Osteoblast (primary cell): Measurements from ENCODE around the gene ZC3H11A. TPM values are rescaled to one million over a fixed set of nuclear protein-coding genes. Genes with fewer than 3 reads are reported as not detected.
"Not testable (repeated sequence)": the region's sequence is repeated elsewhere in the genome, so short reads cannot be mapped to it uniquely, and the experiment has no call there.

Experiments
- DNase-seq: peaks from one replicate; pipeline ENCODE4 v3.0.0; 2011; ENCODE audit warnings: low spot score, mixed read lengths; ENCODE audit not compliant: insufficient read length; ENCODE audit errors: missing footprints
- H2AFZ ChIP-seq: 2 replicates; pipeline ENCODE4 v1.6.0; 2011; ENCODE audit warnings: mild to moderate bottlenecking, low read length
- H3K27ac ChIP-seq: 2 replicates; pipeline ENCODE4 v1.5.1; 2011; ENCODE audit warnings: mild to moderate bottlenecking, low read depth, low read length, moderate library complexity
- H3K27me3 ChIP-seq: 2 replicates; pipeline ENCODE4 v1.6.0; 2012; ENCODE audit warnings: mild to moderate bottlenecking, control low read depth, inconsistent platforms, low read length, moderate library complexity; ENCODE audit not compliant: insufficient read depth
- H3K36me3 ChIP-seq: 2 replicates; pipeline ENCODE4 v1.5.1; 2011; ENCODE audit warnings: mild to moderate bottlenecking, low read length, control low read depth, moderate library complexity; ENCODE audit not compliant: insufficient read depth
- H3K4me1 ChIP-seq: 2 replicates; pipeline ENCODE4 v1.5.1; 2011; ENCODE audit warnings: mild to moderate bottlenecking, low read length, control low read depth, moderate library complexity; ENCODE audit not compliant: insufficient read depth
- H3K4me2 ChIP-seq: 2 replicates; pipeline ENCODE4 v1.6.0; 2011; ENCODE audit warnings: mild to moderate bottlenecking, low read length; ENCODE audit not compliant: insufficient read depth
- H3K4me3 ChIP-seq: fragments of 200-600 bp; sonication (generic); 3 replicates; pipeline ENCODE4 v1.5.1; 2012; ENCODE audit warnings: mild to moderate bottlenecking, low read length, inconsistent platforms; ENCODE audit not compliant: insufficient read depth
- H3K79me2 ChIP-seq: 2 replicates; pipeline ENCODE4 v1.6.0; 2012; ENCODE audit warnings: mild to moderate bottlenecking, low read length, control low read depth, inconsistent platforms; ENCODE audit not compliant: insufficient read depth
- H3K9me3 ChIP-seq: 2 replicates; pipeline ENCODE4 v1.5.1; 2011; ENCODE audit warnings: low read depth, low read length, control low read depth
- H4K20me1 ChIP-seq: 2 replicates; pipeline ENCODE4 v1.6.0; 2012; ENCODE audit warnings: mild to moderate bottlenecking, low read length, control low read depth; ENCODE audit not compliant: insufficient read depth
- CTCF ChIP-seq: IDR thresholded peaks from 2 replicates; pipeline ENCODE4 v1.5.1; 2011; ENCODE audit warnings: mild to moderate bottlenecking, low read depth, low read length, moderate library complexity; ENCODE audit errors: extremely low read depth
- total RNA-seq: library from RNA; depleted of rRNA; stranded (reverse); fragments of >200 nt; gene quantifications from 2 replicates; pipeline ENCODE4 v1.2.3, GENCODE V29; 2012

The ZC3H11A gene
- 109 and 128 TPM in 2 replicates for total RNA-seq

DNA sequence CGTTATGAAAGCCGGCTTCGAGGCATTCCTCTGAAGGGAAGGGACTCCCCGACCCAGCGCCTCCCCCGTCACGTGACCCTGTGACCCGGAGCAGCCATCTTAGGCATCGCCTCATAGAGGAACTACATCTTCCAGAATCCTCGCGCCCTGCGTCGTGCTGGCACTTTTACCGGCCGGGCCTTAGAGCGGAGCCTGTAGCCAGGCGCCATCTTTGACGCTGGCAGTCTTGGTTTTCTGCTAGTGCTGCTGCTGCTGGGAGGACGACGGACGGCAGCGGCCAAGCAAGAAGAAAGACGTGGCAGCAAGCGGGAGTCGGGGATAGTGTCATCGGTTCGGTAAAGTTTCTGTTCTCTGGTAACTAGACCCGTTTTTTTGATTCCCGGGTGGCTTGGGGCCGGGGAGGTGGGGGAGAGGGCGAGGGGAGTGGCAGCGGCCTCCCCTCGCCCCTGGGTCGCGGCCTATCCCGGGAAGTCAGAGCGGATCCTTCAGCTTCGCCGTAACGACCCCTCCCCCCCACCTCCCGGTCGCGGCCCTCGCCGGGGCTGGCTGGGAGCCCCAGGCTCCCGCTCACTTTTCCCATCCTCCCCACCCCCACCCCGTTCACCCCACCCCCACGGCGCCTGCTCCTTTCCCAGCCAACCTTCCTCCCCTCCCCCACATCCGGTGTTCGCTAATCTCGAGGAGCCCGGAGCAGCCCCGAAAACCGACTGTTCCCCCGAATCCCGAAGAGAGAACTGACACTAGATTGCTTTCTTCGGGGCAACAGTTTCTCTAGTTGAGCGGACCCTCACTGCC, at the start of gene ZC3H11A, which contains the start of gene ZBED6:
ZC3H11A (plus strand) TSS at position 183 of the 795 bp plus-strand sequence. CDS start 21,448 bp downstream, outside the sequence.
ZBED6 (plus strand) TSS at position 183 of the 795 bp plus-strand sequence. CDS start 1,900 bp downstream, outside the sequence.
- Histone ChIP-seq H3K27me3 (no peaks in the 10 kb centered on the region), H3K27ac (peak within 1 kb of the TSS; percentile 92), H4K20me1 (peaks cover 45% of the 10 kb centered on the region), H2AFZ (peak within 1 kb of the TSS; percentile 88), H3K79me2 (peaks cover 50% of the 10 kb centered on the region), H3K4me2 (peak within 1 kb of the TSS; percentile 89), H3K9me3 (no peaks in the 10 kb centered on the region), H3K36me3 (peaks cover 19% of the 10 kb centered on the region), H3K4me3 (peak within 1 kb of the TSS; percentile 88), H3K4me1 (peaks cover 35% of the 10 kb centered on the region)
- DNase-seq, result peak; percentile 97
- no peak for TF ChIP-seq CTCF

DNA sequence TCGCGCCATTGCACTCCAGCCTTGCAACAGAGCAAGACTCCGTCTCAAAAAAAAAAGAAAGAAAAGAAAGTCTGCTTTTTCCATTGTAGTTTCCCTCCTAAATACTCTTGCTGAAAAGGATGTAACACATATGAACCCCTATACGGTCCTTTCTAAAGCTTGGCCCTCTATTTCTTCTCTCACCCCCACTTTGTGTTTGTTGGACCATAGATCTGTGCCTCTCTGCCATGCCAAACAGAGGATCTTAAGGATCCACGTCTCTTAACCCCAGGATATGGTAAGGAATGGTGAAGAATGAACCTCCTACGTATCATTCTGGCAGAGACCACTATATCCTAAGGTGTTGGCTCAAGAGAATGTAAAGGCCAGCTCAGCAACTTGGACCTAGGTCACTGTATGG, 49.1 kb upstream of the ZC3H11A start:
- H2AFZ ChIP-seq, result no peak overlapping the region
- no peaks in the 10 kb centered on the region for H3K27me3 ChIP-seq
- peaks cover 3% of the 10 kb centered on the region for H3K4me1 ChIP-seq
- H3K9me3 ChIP-seq, result no peaks in the 10 kb centered on the region
- no peak for TF ChIP-seq CTCF
- H3K27ac ChIP-seq, result no peak overlapping the region
- no peak for DNase-seq
- no peaks in the 10 kb centered on the region for H3K79me2 ChIP-seq
- no peak overlapping the region for H3K4me3 ChIP-seq
- peaks cover 5% of the 10 kb centered on the region for H4K20me1 ChIP-seq
- no peak overlapping the region for H3K4me2 ChIP-seq
- H3K36me3 ChIP-seq, result peaks cover 8% of the 10 kb centered on the region

GRCh38 chr1:203751051-203751450, 44.4 kb upstream of the ZC3H11A start:
- H3K27me3 ChIP-seq, result no peaks in the 10 kb centered on the region
- H4K20me1 ChIP-seq, result no peaks in the 10 kb centered on the region
- no peak overlapping the region for H3K4me3 ChIP-seq
- no peaks in the 10 kb centered on the region for H3K36me3 ChIP-seq
- DNase-seq, result no peak
- H3K27ac ChIP-seq, result no peak overlapping the region
- no peak overlapping the region for H3K4me2 ChIP-seq
- no peaks in the 10 kb centered on the region for H3K4me1 ChIP-seq
- no peaks in the 10 kb centered on the region for H3K79me2 ChIP-seq
- no peak for TF ChIP-seq CTCF
- no peaks in the 10 kb centered on the region for H3K9me3 ChIP-seq
- H2AFZ ChIP-seq, result no peak overlapping the region

- H2AFZ ChIP-seq, H3K4me2 ChIP-seq, DNase-seq, H4K20me1 ChIP-seq, H3K27me3 ChIP-seq, H3K4me3 ChIP-seq, H3K4me1 ChIP-seq, H3K36me3 ChIP-seq, H3K27ac ChIP-seq, H3K79me2 ChIP-seq, H3K9me3 ChIP-seq: not testable (repeated sequence)
These were observed 43.6 kb upstream of the ZC3H11A start for GRCh38 chr1:203751618-203752361.
